Stomach (tissue), 9 donors: Measurements from ENCODE around the gene MBD3L4. TPM values are rescaled to one million over a fixed set of nuclear protein-coding genes. Genes with fewer than 3 reads are reported as not detected.

Source experiments
- DNase-seq, 2 donors: peaks; one replicate each; pipeline versions ENCODE4 v3.0.0 to v3.0.0-alpha.2; 2013 to 2019
- H3K27ac ChIP-seq, 5 donors: fragments of 200-600 bp in 4 of 5; sonication (generic) in 4 of 5; one replicate each; pipeline ENCODE4 v1.5.1; 2013 to 2019; ENCODE audit warnings: mild to moderate bottlenecking in 1 of 5, moderate library complexity in 1 of 5
- H3K27me3 ChIP-seq, 3 donors: fragments of 200-600 bp; sonication (generic); one replicate each; pipeline ENCODE4 v1.5.1; 2017 to 2019; ENCODE audit warnings: mixed run types in 1 of 3
- H3K36me3 ChIP-seq, 4 donors: fragments of 200-600 bp; sonication (generic); 1 replicate in 3 of 4; 2 replicates in 1 of 4; pipeline ENCODE4 v1.5.1; 2016 to 2019
- H3K4me1 ChIP-seq, 4 donors: fragments of 200-600 bp; sonication (generic); one replicate each; pipeline ENCODE4 v1.5.1; 2016 to 2019
- H3K4me3 ChIP-seq, 4 donors: fragments of 200-600 bp; sonication (generic) in 3 of 4; one replicate each; pipeline ENCODE4 v1.5.1; 2016 to 2019; ENCODE audit warnings: mild to moderate bottlenecking in 1 of 4
- H3K9me3 ChIP-seq, 4 donors: fragments of 200-600 bp; sonication (generic); one replicate each; pipeline ENCODE4 v1.5.1; 2016 to 2019
- CTCF ChIP-seq, 7 experiments: fragments of 450-650 bp in 4 of 7; fragments of 200-600 bp in 3 of 7; sonication (generic) in 3 of 7; IDR thresholded peaks; one replicate each; pipeline ENCODE4 v1.5.1; 2016 to 2019; ENCODE audit warnings: antibody characterized with exemption in 7 of 7, control low read depth in 2 of 7, mild to moderate bottlenecking in 1 of 7
- EP300 ChIP-seq: sonication (generic); formaldehyde crosslinking; IDR thresholded peaks from one replicate; pipeline ENCODE4 v1.6.1; 2017; ENCODE audit warnings: antibody characterized with exemption
- POLR2A ChIP-seq, 4 donors: fragments of 450-650 bp; IDR thresholded peaks; one replicate each; pipeline ENCODE4 v1.6.1; 2016; ENCODE audit warnings: antibody characterized with exemption in 4 of 4, control low read depth in 2 of 4, mild to moderate bottlenecking in 1 of 4, moderate library complexity in 1 of 4
- POLR2AphosphoS5 ChIP-seq, 3 donors: sonication (generic); formaldehyde crosslinking; IDR thresholded peaks; one replicate each; pipeline ENCODE4 v1.6.1; 2016; ENCODE audit warnings: antibody characterized with exemption in 3 of 3
- WGBS, 5 donors: extraction: QIAGEN DNeasy Blood & Tissue Kit in 3 of 5; methylation state at CpG; one replicate each; pipeline versions ENCODE4 v1.1.5 to v1.1.7; 2013 to 2018; 5-methylcytosine and 5-hydroxymethylcytosine counted together
- intact Hi-C: fragments of 100-400 bp; cut with DNase I; formaldehyde crosslinking; loops from one replicate; pipeline ENCODE4 v1.15.1; 2023; ENCODE audit warnings: low total_unique reads
- polyA plus RNA-seq, 3 donors: library from polyadenylated mRNA; stranded (reverse); fragments of 200-250 nt; gene quantifications; one replicate each; pipeline ENCODE4 v1.2.3, GENCODE V29; 2013
- total RNA-seq, 5 donors: library from RNA; depleted of rRNA; stranded (reverse); fragments of >200 nt; gene quantifications; one replicate each; pipeline versions ENCODE4 v1.1.0 to v1.2.3, GENCODE V29; 2014 to 2016
- donor health status: healthy with polysubstance abuse.
- donor health status: Bipolar disorder and iron deficiency.
- donor health status: healthy.

The MBD3L4 gene
- total and polyA plus RNA-seq, 8 donors: not detected

DNA sequence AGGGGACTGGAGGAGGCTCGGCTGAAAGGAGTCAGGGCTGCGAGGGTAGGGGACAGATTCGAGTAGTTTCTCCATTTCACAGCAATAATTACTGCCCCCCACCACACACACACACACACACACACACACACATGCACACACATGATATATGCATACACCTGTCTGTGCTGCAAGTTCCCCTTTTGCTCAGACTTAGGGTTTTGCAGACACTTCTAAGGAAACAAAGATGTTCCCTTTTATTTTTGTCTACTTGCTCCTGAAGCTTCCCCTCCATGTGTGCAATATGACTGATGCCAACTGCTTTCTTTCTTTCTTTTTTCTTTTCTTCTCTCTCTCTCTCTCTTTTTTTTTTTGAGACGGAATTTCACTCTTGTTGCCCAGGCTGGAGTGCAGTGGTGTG lies 32.1 kb downstream of the MBD3L4 start:
- Histone ChIP-seq H3K4me3 (no peak overlapping the region), H3K4me1 (no peaks in the 10 kb centered on the region), H3K27me3 (no peaks in the 10 kb centered on the region), H3K9me3 (no peaks in the 10 kb centered on the region), H3K27ac (no peak overlapping the region), H3K36me3 (no peaks in the 10 kb centered on the region)
- DNase-seq: no peak
- intact Hi-C loops: no loop called here
- 49 to 67% (median 64%) methylated on average over 4 of the region's 4 CpGs for WGBS, 5 donors
- TF ChIP-seq POLR2A (IDR thresholded peaks at IDR 0.05) (no peak), POLR2AphosphoS5 (IDR thresholded peaks at IDR 0.05) (no peak), EP300 (no peak), CTCF (IDR thresholded peaks at IDR 0.05) (no peak)

- Histone ChIP-seq H3K36me3 (no peaks in the 10 kb centered on the region), H3K27ac (no peak overlapping the region), H3K9me3 (no peaks in the 10 kb centered on the region), H3K4me1 (no peaks in the 10 kb centered on the region), H3K4me3 (no peak overlapping the region), H3K27me3 (peaks cover 0 to 7% (median 0%) of the 10 kb centered on the region in 3 donors)
- intact Hi-C loops: no loop called here
- WGBS, 5 donors: 83 to 87% (median 86%) methylated on average over 6 to 11 of the region's 11 CpGs
- TF ChIP-seq CTCF (IDR thresholded peaks at IDR 0.05) (no peak), EP300 (no peak), POLR2A (IDR thresholded peaks at IDR 0.05) (no peak), POLR2AphosphoS5 (IDR thresholded peaks at IDR 0.05) (no peak)
- DNase-seq: no peak
Measured at GRCh38 chr19:7006135-7006704, 33.8 kb downstream of the MBD3L4 start.

GRCh38 chr19:7004313-7004931 lies 35.6 kb downstream of the MBD3L4 start:
- TF ChIP-seq EP300: no peak
- no peak for TF ChIP-seq POLR2AphosphoS5 (IDR thresholded peaks at IDR 0.05)
- no peak for TF ChIP-seq POLR2A (IDR thresholded peaks at IDR 0.05)
- TF ChIP-seq CTCF (IDR thresholded peaks at IDR 0.05): no peak
- no peak overlapping the region for H3K27ac ChIP-seq
- H3K4me1 ChIP-seq: no peaks in the 10 kb centered on the region
- peak in 1 of 2 donors; percentile 74 for DNase-seq
- WGBS, 5 donors: 52 to 89% (median 61%) methylated on average over 18 of the region's 18 CpGs
- no peaks in the 10 kb centered on the region for H3K36me3 ChIP-seq
- H3K9me3 ChIP-seq: no peaks in the 10 kb centered on the region
- H3K4me3 ChIP-seq: no peak overlapping the region
- intact Hi-C loops: no loop called here
- peaks cover 0 to 7% (median 0%) of the 10 kb centered on the region in 3 donors for H3K27me3 ChIP-seq

GRCh38 chr19:7000816-7001215 lies 39.2 kb downstream of the MBD3L4 start:
- H3K4me3 ChIP-seq: no peak overlapping the region
- no peaks in the 10 kb centered on the region for H3K9me3 ChIP-seq
- TF ChIP-seq CTCF (IDR thresholded peaks at IDR 0.05) (no peak), POLR2AphosphoS5 (IDR thresholded peaks at IDR 0.05) (no peak), EP300 (no peak), POLR2A (IDR thresholded peaks at IDR 0.05) (no peak)
- H3K4me1 ChIP-seq: no peaks in the 10 kb centered on the region
- no peaks in the 10 kb centered on the region for H3K36me3 ChIP-seq
- peaks cover 0 to 7% (median 0%) of the 10 kb centered on the region in 3 donors for H3K27me3 ChIP-seq
- intact Hi-C loops: no loop called here
- no peak overlapping the region for H3K27ac ChIP-seq
- DNase-seq: no peak
- 68 to 81% (median 78%) methylated on average over 1 of the region's 1 CpG for WGBS, 5 donors
